Stimulated activated CD4-positive, alpha-beta T cell treated with anti-CD3 and anti-CD28 coated beads, Interleukin-2, amount 100 ng/mL, for 48 hours (primary cell): ENCODE measurements around the gene PLEK.
"Not testable (repeated sequence)": the region's sequence is repeated elsewhere in the genome, so short reads cannot be mapped to it uniquely, and the experiment has no call there.

Experiments used
- DNase-seq, 2 donors: peaks; one replicate each; pipeline ENCODE4 v3.0.0-alpha.2; 2020

The PLEK gene

GRCh38 chr2:68418855-68419254 lies 53.8 kb downstream of the PLEK start:
- DNase-seq: no peak

- DNase-seq: no peak
Observed at GRCh38 chr2:68420254-68420910, 55.3 kb downstream of the PLEK start.

- DNase-seq: no peak
Observed at GRCh38 chr2:68423966-68424650, 59.0 kb downstream of the PLEK start.

GRCh38 chr2:68425503-68425902 lies 60.4 kb downstream of the PLEK start:
- no peak for DNase-seq

GRCh38 chr2:68426446-68426845 lies 61.4 kb downstream of the PLEK start:
- no peak for DNase-seq

GRCh38 chr2:68426848-68427579 lies 61.9 kb downstream of the PLEK start:
- no peak for DNase-seq

- DNase-seq: no peak
Observed at GRCh38 chr2:68428126-68428525, 63.0 kb downstream of the PLEK start.

GRCh38 chr2:68428746-68429145 lies 63.7 kb downstream of the PLEK start:
- no peak for DNase-seq

- no peak for DNase-seq
Observed at GRCh38 chr2:68429311-68429826, 64.3 kb downstream of the PLEK start.

GRCh38 chr2:68431316-68431972 lies 66.4 kb downstream of the PLEK start:
- no peak for DNase-seq

GRCh38 chr2:68432696-68433658 lies 67.9 kb downstream of the PLEK start:
- no peak for DNase-seq

GRCh38 chr2:68434981-68435380 lies 69.9 kb downstream of the PLEK start:
- no peak for DNase-seq

GRCh38 chr2:68435615-68436014 lies 70.5 kb downstream of the PLEK start:
- DNase-seq: no peak

- DNase-seq: no peak
Observed at GRCh38 chr2:68436270-68436669, 71.2 kb downstream of the PLEK start.

GRCh38 chr2:68438455-68439303 lies 73.6 kb downstream of the PLEK start:
- DNase-seq: no peak

- DNase-seq: peak; percentile 84 to 88
Observed at GRCh38 chr2:68441179-68441993, 76.3 kb downstream of the PLEK start.

GRCh38 chr2:68441994-68442322 lies 76.9 kb downstream of the PLEK start:
- DNase-seq: no peak

GRCh38 chr2:68446425-68446824 lies 81.3 kb downstream of the PLEK start:
- DNase-seq: not testable (repeated sequence)
